ENCODE measurements around the gene EBF3. TPM values are rescaled to one million over a fixed set of nuclear protein-coding genes. Genes with fewer than 3 reads are reported as not detected.

Gene EBF3
- polyA plus RNA-seq, 1 donor, result 71.1 TPM

- no peak for DNase-seq
Measured at GRCh38 chr10:129909531-129910256, 54.4 kb downstream of the EBF3 start.

GRCh38 chr10:129909080-129909479, 55.0 kb downstream of the EBF3 start:
- no peak for DNase-seq

GRCh38 chr10:129908406-129908805, 55.7 kb downstream of the EBF3 start:
- DNase-seq, result no peak

GRCh38 chr10:129905553-129905952, 58.5 kb downstream of the EBF3 start:
- no peak for DNase-seq

- no peak for DNase-seq
Measured at GRCh38 chr10:129904323-129904722, 59.8 kb downstream of the EBF3 start.

GRCh38 chr10:129901389-129902006, 62.6 kb downstream of the EBF3 start:
- DNase-seq, result no peak

GRCh38 chr10:129900825-129901224, 63.2 kb downstream of the EBF3 start:
- DNase-seq, result no peak

- DNase-seq, result no peak
Measured at GRCh38 chr10:129899276-129900130, 64.6 kb downstream of the EBF3 start.

GRCh38 chr10:129898706-129899268, 65.3 kb downstream of the EBF3 start:
- DNase-seq, result no peak

GRCh38 chr10:129897871-129898626, 66.0 kb downstream of the EBF3 start:
- DNase-seq, result no peak

GRCh38 chr10:129896860-129897200, 67.2 kb downstream of the EBF3 start:
- DNase-seq, result no peak

GRCh38 chr10:129896136-129896859, 67.8 kb downstream of the EBF3 start:
- DNase-seq, result no peak

GRCh38 chr10:129895811-129896135, 68.3 kb downstream of the EBF3 start:
- DNase-seq, result no peak

GRCh38 chr10:129894698-129895097, 69.4 kb downstream of the EBF3 start:
- DNase-seq, result no peak

GRCh38 chr10:129893104-129894089, 70.7 kb downstream of the EBF3 start:
- no peak for DNase-seq

GRCh38 chr10:129892548-129893052, 71.5 kb downstream of the EBF3 start:
- DNase-seq, result no peak

GRCh38 chr10:129891806-129892205, 72.3 kb downstream of the EBF3 start:
- no peak for DNase-seq

- no peak for DNase-seq
Measured at GRCh38 chr10:129890170-129890569, 73.9 kb downstream of the EBF3 start.

GRCh38 chr10:129888784-129889616, 75.1 kb downstream of the EBF3 start:
- DNase-seq, result peak; percentile 48

All from hindlimb muscle (tissue), 1 donor.